HG03039 (cell line): ENCODE data around the gene IFITM10.
A peak's percentile ranks its signal among the peaks of the same experiment; 100 is the strongest.

ENCODE experiments used
- ATAC-seq: cut with Tn5 transposase; IDR thresholded peaks from one replicate; pipeline ENCODE4 v1.9.1; 2021; ENCODE audit warnings: mild to moderate bottlenecking, moderate library complexity; ENCODE audit not compliant: unreplicated experiment

The IFITM10 gene

DNA sequence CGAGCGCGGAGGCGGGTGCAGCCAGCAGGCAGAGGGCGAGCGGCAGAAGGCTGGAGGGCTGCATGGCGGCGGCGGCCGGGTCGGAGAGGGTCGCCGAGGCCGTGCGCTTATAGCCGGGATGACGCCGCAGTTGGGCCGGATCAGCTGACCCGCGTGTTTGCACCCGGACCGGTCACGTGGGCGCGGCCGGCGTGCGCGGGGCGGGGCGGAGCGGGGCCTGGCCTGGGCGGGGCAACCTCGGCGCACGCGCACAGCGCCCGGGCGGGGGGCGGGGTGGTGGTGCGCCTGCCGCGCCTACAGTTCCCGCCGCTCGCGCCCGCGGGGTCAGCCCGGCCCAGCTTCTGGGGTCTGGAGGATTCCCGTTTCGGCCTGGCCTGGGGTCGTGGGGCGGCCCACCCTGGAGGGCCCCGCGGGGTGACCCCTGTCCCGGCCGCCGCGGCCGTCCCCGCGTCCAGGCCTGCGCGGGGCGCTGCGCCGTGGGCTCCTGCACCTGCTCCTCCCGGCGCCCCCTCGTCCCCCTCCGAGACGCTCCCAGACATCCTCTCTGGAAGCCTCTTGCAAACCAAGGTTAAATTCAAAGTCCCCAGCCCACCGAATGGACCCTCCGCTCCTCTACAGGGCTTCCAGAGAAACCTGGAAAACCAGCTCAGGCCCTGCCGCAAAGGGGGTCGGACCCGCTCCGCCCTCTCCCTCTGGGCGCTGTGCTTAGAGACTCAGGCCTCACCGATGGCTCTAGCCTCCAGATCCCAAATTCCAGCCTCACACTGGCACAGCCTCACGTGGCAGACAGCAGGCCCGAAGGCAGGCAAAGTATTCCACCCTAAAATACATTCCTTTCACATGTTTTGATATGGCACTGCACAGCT is 13.6 kb upstream of the IFITM10 start, which contains the start of gene CTSD:
TSS of gene CTSD (minus strand) at position 132 of the 866 bp plus-strand sequence. CDS start at position 64, 68 bp downstream.
- peak; percentile 66 for ATAC-seq

DNA sequence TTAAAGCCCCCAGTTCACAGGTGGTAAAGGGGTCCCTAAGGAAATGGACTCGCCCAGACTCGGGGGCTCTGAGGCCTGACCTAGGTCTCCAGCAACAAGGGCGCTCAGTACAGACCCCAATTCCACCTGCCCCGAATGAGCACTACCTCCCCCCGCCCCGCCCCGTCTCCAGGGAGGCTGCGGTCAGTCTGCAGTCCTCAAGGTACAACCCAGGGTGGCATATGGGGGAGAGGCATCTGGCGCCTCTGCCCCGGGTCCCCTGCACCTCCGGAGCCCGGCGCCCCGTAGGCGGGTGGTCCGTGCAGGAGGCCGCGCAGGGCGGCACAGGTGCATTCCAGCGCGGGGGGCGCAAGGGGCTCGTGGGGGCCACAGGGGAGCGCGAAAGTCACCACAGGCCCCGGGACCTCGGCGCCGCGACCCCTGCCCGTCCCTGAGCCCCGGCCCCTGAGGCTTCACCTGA is 13.0 kb upstream of the IFITM10 start:
- peak; percentile 21 for ATAC-seq

- no peak for ATAC-seq
Observed at GRCh38 chr11:1762537-1763302, 12.3 kb upstream of the IFITM10 start.

- no peak for ATAC-seq
Observed at GRCh38 chr11:1761857-1762536, 11.6 kb upstream of the IFITM10 start.

DNA sequence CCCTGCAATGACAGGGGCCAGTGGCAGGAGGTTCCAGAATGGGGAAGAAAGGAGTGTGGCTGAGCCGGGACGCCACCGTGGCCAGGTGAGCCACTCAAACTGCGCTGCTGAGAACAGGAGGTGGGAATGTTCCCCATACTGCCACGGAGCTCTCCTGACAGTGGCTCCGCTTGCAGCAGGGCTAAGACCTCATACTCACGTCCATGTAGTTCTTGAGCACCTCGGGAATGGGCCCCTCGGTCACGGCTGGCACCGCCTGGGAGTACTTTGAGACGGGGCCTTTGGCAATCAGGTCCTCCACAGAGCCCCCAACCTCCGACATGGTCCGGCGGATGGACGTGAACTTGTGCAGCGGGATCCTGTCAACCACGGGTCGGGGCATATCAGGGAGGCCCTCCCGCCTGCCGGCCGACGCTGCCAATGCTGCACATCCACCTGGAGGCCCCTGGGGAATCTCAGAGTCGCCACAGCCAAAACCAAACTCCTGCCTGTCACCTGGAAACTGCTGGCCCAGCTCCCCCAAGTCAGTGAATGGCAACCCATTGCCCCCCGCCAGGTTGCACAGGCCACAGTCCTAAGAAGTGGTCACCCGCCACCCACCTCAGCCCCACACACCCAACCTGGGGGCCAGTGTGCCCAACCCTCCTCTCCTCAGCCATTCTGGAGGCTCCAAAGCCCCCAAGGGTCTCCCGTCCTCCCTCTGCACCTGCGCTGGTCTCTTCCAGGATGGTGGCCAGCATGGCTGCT is 10.9 kb upstream of the IFITM10 start:
- ATAC-seq, result no peak

DNA sequence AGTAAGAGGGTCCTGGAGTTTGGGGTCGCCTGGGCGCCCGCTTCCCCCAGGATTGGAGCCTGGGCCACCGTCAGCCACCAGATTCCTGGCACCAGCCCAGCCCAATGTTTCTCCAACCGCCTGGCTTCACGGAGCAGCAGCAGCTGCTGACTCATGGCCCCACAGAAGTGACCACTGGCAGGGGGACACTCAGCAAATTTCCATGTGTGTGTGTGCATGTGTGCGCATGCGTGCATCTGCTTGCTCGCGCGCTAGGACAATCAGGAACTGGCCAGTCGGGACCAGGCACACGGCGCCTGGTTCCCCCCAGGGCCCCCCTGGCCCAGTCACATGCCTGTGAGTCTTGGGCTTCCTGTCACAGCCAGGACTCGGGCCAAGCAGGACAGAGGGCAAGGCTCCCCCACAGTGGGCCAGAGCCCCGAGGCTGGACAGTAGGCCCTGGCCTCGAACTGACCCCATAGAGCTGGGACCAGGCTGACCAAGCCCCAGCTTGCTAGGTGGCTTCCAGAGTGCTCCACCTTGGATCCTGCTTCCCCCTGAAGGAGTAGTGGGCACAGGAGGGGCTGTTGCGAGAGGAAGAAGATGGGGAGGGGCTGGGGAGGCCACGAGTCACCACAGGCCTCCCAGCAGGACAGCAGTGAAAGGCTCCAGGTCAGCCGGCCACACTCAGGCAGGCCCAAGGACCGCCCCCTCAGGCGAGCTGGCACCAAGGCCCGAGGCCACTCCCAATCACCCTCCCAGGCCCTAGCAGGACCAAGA is 10.1 kb upstream of the IFITM10 start:
- ATAC-seq, result no peak

DNA sequence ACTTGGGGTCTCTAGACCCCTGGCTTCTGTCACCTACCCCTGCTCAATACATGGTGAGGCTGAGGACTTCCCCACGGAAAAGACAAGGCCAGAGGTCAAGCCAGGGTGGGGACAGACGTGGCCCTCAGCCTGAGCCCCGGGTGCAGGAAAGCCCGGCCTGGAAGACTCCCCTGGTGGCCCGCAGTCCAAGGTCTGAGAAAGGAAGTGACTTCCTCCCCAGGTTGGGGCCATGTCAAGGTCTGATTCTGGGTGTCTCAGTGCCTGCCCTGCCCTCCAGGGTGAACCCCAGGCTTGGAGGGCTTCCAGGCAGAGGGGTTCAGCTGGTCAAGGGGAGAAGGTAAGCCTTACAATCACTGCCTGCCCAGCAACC is 9.4 kb upstream of the IFITM10 start:
- no peak for ATAC-seq

- no peak for ATAC-seq
Observed at GRCh38 chr11:1759151-1759850, 8.9 kb upstream of the IFITM10 start.

GRCh38 chr11:1758611-1759150 is 8.3 kb upstream of the IFITM10 start:
- ATAC-seq, result no peak

- ATAC-seq, result no peak
Observed at GRCh38 chr11:1757861-1758610, 7.6 kb upstream of the IFITM10 start.

GRCh38 chr11:1756791-1757771 is 6.7 kb upstream of the IFITM10 start:
- no peak for ATAC-seq

GRCh38 chr11:1755692-1756561 is 5.5 kb upstream of the IFITM10 start:
- no peak for ATAC-seq

DNA sequence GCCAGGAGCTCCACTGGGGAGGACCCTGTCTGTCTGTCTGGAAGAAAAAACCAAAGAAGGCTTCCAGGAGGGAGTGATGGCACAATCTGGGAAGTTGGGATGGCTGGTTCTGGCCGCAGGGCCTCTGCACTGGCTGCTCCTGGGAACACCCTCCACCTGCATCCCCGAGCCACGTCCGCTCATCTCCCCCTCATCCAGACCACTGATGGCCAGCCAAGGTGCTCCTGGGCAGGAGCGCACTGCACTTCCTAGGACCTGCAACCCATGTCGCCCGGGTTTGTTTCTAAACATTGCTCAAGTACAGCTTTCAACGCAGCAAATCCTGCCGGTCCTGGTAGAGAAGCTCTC is 4.9 kb upstream of the IFITM10 start:
- no peak for ATAC-seq

DNA sequence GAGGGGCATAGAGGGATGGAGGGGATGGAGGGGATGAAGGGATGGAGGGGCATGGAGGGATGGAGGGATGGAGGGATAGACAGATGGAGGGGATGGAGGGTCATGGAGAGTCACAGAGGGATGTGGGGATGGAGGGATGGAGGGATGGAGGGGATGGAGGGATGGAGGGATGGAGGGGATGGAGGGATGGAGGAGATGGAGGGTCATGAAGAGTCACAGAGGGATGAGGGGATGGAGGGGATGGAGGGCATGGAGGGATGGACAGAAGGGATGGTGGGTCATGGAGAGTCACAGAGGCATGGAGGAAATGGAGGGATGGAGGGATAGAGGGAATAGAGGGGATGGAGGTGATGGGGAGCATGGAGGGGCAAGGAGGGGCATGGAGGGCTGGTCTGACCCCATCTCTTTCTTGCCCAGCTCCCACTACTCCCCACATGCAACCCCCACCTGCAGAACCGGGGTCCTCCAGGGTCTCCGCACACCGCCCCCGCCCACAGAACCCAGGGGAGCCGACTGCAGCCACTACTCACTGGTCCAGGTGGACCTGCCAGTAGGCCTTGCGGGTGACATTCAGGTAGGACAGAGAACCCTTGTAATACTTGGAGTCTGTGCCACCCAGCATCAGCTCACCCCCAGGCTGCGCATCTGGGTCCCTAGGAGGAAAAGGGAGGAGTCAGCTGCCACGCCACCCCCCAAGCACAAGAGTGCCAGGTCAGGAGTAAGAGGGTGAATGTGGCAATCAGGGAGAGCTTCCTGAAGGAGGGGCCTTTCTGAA is 4.2 kb upstream of the IFITM10 start:
- ATAC-seq, result no peak

DNA sequence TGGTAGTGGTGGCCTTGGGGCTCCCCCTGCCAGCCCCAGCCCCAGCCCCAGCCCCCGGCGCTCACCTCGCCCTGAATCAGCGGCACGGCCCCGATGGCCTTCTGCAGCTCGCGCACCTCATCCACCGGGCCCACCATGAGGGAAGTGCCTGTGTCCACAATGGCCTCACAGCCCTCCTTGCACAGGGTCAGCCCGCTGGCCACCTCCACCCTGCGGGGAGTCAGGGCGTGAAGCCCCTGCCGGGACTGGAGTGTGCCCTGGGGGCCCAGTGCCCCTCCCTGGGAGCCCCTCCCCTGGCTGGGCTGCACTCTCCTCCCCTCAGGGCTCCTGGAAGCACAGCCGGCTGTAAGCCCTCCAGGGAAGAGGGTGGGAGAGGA is 3.5 kb upstream of the IFITM10 start:
- ATAC-seq, result no peak
